ENCODE results near the gene MCC. TPM values are rescaled to one million over a fixed set of nuclear protein-coding genes. Genes with fewer than 3 reads are reported as not detected.

The MCC gene
- total and polyA plus RNA-seq, 2 donors from 2014 or later: 2.4 to 20.6 TPM

DNA sequence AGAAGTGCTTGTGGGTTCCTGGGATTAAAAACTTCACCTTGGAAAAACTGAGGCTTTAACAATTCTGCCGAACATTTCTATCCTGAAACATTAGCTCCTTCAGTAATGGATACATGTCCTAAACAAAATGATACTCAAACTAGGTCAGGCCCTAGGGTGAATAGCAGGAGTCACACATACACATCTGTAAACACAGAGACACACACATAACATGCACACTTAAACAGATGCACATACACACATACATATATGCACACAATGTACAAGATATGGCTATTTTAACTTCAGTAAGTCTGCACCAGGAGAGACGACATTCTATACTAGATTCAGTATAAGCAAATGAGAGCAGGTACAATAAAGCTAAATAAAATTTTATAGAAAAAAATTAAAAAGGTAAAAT is 387.3 kb downstream of the MCC start:
- Histone ChIP-seq H3K9ac (ENCODE audit: low read length in 3 of 3) (no peak overlapping the region), H3K4me3 (ENCODE audit: low read length in 3 of 3) (no peak overlapping the region), H3K36me3 (ENCODE audit: control insufficient read depth in 2 of 3, insufficient read depth in 3 of 3, low read length in 3 of 3) (peaks cover 0 to 5% (median 0%) of the 10 kb centered on the region in 3 donors), H3K27me3 (ENCODE audit: control insufficient read depth, insufficient read depth, low read length) (no peaks in the 10 kb centered on the region), H3K27ac (ENCODE audit: low read depth in 2 of 2, low read length in 2 of 2) (no peak overlapping the region), H3K9me3 (ENCODE audit: control insufficient read depth in 2 of 3, insufficient read depth in 1 of 3, low read length in 3 of 3) (no peaks in the 10 kb centered on the region), H3K4me1 (ENCODE audit: control insufficient read depth in 2 of 3, insufficient read depth in 2 of 3, low read depth in 1 of 3, low read length in 3 of 3) (no peaks in the 10 kb centered on the region)
- no peak for DNase-seq
- intact Hi-C loops (cut with DNase I): no loop called here
- no peak for FAIRE-seq
- TF ChIP-seq CTCF (IDR thresholded peaks at IDR 0.05; ENCODE audit: borderline replicate concordance, extremely low read depth, insufficient read depth): no peak

- intact Hi-C loops (cut with DNase I): no loop called here
- H3K36me3 ChIP-seq (ENCODE audit: control insufficient read depth in 2 of 3, insufficient read depth in 3 of 3, low read length in 3 of 3): peaks cover 0 to 5% (median 0%) of the 10 kb centered on the region in 3 donors
- no peak overlapping the region for H3K27ac ChIP-seq (ENCODE audit: low read depth in 2 of 2, low read length in 2 of 2)
- no peaks in the 10 kb centered on the region for H3K9me3 ChIP-seq (ENCODE audit: control insufficient read depth in 2 of 3, insufficient read depth in 1 of 3, low read length in 3 of 3)
- DNase-seq (no peak), FAIRE-seq (no peak)
- TF ChIP-seq CTCF (IDR thresholded peaks at IDR 0.05; ENCODE audit: borderline replicate concordance, extremely low read depth, insufficient read depth): no peak
- H3K4me3 ChIP-seq (ENCODE audit: low read length in 3 of 3): no peak overlapping the region
- H3K27me3 ChIP-seq (ENCODE audit: control insufficient read depth, insufficient read depth, low read length): no peaks in the 10 kb centered on the region
- no peaks in the 10 kb centered on the region for H3K4me1 ChIP-seq (ENCODE audit: control insufficient read depth in 2 of 3, insufficient read depth in 2 of 3, low read depth in 1 of 3, low read length in 3 of 3)
- no peak overlapping the region for H3K9ac ChIP-seq (ENCODE audit: low read length in 3 of 3)
Observed at GRCh38 chr5:113099822-113100221, 388.4 kb downstream of the MCC start.

- no peak for TF ChIP-seq CTCF (IDR thresholded peaks at IDR 0.05; ENCODE audit: borderline replicate concordance, extremely low read depth, insufficient read depth)
- Histone ChIP-seq H3K27me3 (ENCODE audit: control insufficient read depth, insufficient read depth, low read length) (no peaks in the 10 kb centered on the region), H3K27ac (ENCODE audit: low read depth in 2 of 2, low read length in 2 of 2) (no peak overlapping the region), H3K4me1 (ENCODE audit: control insufficient read depth in 2 of 3, insufficient read depth in 2 of 3, low read depth in 1 of 3, low read length in 3 of 3) (no peaks in the 10 kb centered on the region), H3K9me3 (ENCODE audit: control insufficient read depth in 2 of 3, insufficient read depth in 1 of 3, low read length in 3 of 3) (no peaks in the 10 kb centered on the region), H3K4me3 (ENCODE audit: low read length in 3 of 3) (no peak overlapping the region), H3K36me3 (ENCODE audit: control insufficient read depth in 2 of 3, insufficient read depth in 3 of 3, low read length in 3 of 3) (peaks cover 0 to 5% (median 0%) of the 10 kb centered on the region in 3 donors), H3K9ac (ENCODE audit: low read length in 3 of 3) (no peak overlapping the region)
- intact Hi-C loops (cut with DNase I): no loop called here
- DNase-seq (no peak), FAIRE-seq (no peak)
Observed at GRCh38 chr5:113098378-113098777, 389.9 kb downstream of the MCC start.

GRCh38 chr5:113095831-113096230 is 392.4 kb downstream of the MCC start:
- no peaks in the 10 kb centered on the region for H3K36me3 ChIP-seq (ENCODE audit: control insufficient read depth in 2 of 3, insufficient read depth in 3 of 3, low read length in 3 of 3)
- H3K9ac ChIP-seq (ENCODE audit: low read length in 3 of 3): no peak overlapping the region
- DNase-seq (no peak), FAIRE-seq (no peak)
- no peaks in the 10 kb centered on the region for H3K9me3 ChIP-seq (ENCODE audit: control insufficient read depth in 2 of 3, insufficient read depth in 1 of 3, low read length in 3 of 3)
- H3K27me3 ChIP-seq (ENCODE audit: control insufficient read depth, insufficient read depth, low read length): no peaks in the 10 kb centered on the region
- intact Hi-C loops (cut with DNase I): no loop called here
- no peaks in the 10 kb centered on the region for H3K4me1 ChIP-seq (ENCODE audit: control insufficient read depth in 2 of 3, insufficient read depth in 2 of 3, low read depth in 1 of 3, low read length in 3 of 3)
- no peak overlapping the region for H3K27ac ChIP-seq (ENCODE audit: low read depth in 2 of 2, low read length in 2 of 2)
- no peak overlapping the region for H3K4me3 ChIP-seq (ENCODE audit: low read length in 3 of 3)
- TF ChIP-seq CTCF (IDR thresholded peaks at IDR 0.05; ENCODE audit: borderline replicate concordance, extremely low read depth, insufficient read depth): no peak

Data from kidney (tissue), 14 donors.